K562 (cell line): ENCODE measurements around the gene PSAP. TPM values are rescaled to one million over a fixed set of nuclear protein-coding genes. Genes with fewer than 3 reads are reported as not detected.

ENCODE experiments used
- ATAC-seq: fragments of 200-7000 bp; cut with Tn5 transposase; 3 replicates; pipeline ENCODE4 v1.9.1; 2020; ENCODE audit warnings: moderate library complexity
- BruUV-seq: library from RNA; stranded (reverse); fragments of 400-500 nt; replicated peaks from 2 replicates; lab custom pipeline; 2021; lab: Mats Ljungman, UMichigan
- CTCF ChIA-PET: fragments of 300-600 bp; formaldehyde crosslinking; extraction: SDS; loops from one replicate; lab custom pipeline; 2021; ENCODE audit warnings: low intra/inter-chr PET ratio; lab: Yijun Ruan, JAX
- POLR2A ChIA-PET: fragments of 300-600, 350-650 bp; sonication (Branson Sonifier 250); formaldehyde crosslinking; extraction: SDS; loops from one replicate; lab custom pipeline; 2021; ENCODE audit warnings: antibody characterized with exemption, inconsistent platforms; lab: Yijun Ruan, JAX
- DNase-seq, 4 experiments: peaks; one replicate each; pipeline versions ENCODE4 v3.0.0 to v3.0.0-alpha.2; 2011 to 2018; ENCODE audit warnings: low spot score in 3 of 4, mixed read lengths in 3 of 4; ENCODE audit errors: extremely low read depth in 1 of 4
- FAIRE-seq: peaks from 2 replicates; lab custom pipeline; 2011; peaks lifted over from hg19 to GRCh38; lab: Jason Lieb, UNC
- H2AFZ ChIP-seq: 2 replicates; pipeline ENCODE4 v1.6.0; 2011; ENCODE audit warnings: low read depth, low read length, control low read depth, inconsistent platforms
- H3K27ac ChIP-seq: fragments of 200-600 bp; 3 replicates; pipeline ENCODE4 v1.8.0; 2011; ENCODE audit warnings: low read depth, mild to moderate bottlenecking, control low read depth, inconsistent platforms, low read length, moderate library complexity, mixed read lengths; ENCODE audit errors: extremely low read depth
- H3K27me3 ChIP-seq, 2 experiments: fragments of 300-600 bp in 1 of 2; 2 replicates in 1 of 2; 3 replicates in 1 of 2; pipeline versions ENCODE4 v1.6.0 to v1.8.0; 2011; ENCODE audit warnings: inconsistent platforms in 2 of 2, low read length in 2 of 2, mild to moderate bottlenecking in 1 of 2, mixed read lengths in 1 of 2, moderate library complexity in 1 of 2; ENCODE audit not compliant: control insufficient read depth in 2 of 2, insufficient read depth in 2 of 2
- H3K36me3 ChIP-seq: fragments of 300-600 bp; 3 replicates; pipeline ENCODE4 v1.8.0; 2011; ENCODE audit warnings: mild to moderate bottlenecking, low read length, inconsistent platforms; ENCODE audit not compliant: control insufficient read depth, insufficient read depth
- H3K4me1 ChIP-seq, 2 experiments: fragments of 200-600 bp in 1 of 2; replicated peaks in 1 of 2; 2 replicates in 1 of 2; 3 replicates in 1 of 2; pipeline versions ENCODE4 v1.5.1 to v1.8.0; 2011; ENCODE audit warnings: inconsistent platforms in 2 of 2, low read length in 2 of 2, mild to moderate bottlenecking in 1 of 2, mixed read lengths in 1 of 2, moderate library complexity in 1 of 2; ENCODE audit not compliant: control insufficient read depth in 2 of 2, insufficient read depth in 2 of 2
- H3K4me2 ChIP-seq: 2 replicates; pipeline ENCODE4 v1.6.1; 2011; ENCODE audit warnings: low read length, control low read depth, inconsistent platforms, mixed read lengths; ENCODE audit not compliant: insufficient read depth
- H3K4me3 ChIP-seq: fragments of 200-600 bp; sonication (generic), shearing (Covaris generic); 2 replicates; pipeline ENCODE4 v1.5.1; 2016; ENCODE audit warnings: control low read depth, inconsistent platforms
- H3K79me2 ChIP-seq: fragments of 200-600 bp; 3 replicates; pipeline ENCODE4 v1.8.0; 2011; ENCODE audit warnings: low read length, inconsistent platforms; ENCODE audit not compliant: control insufficient read depth, insufficient read depth
- H3K9ac ChIP-seq, 2 experiments: 2 replicates each; pipeline versions ENCODE4 v1.6.0 to v1.6.1; 2011; ENCODE audit warnings: low read depth in 2 of 2, low read length in 2 of 2, control low read depth in 1 of 2, inconsistent platforms in 1 of 2, mild to moderate bottlenecking in 1 of 2, mixed read lengths in 1 of 2; ENCODE audit not compliant: insufficient read depth in 1 of 2
- H3K9me1 ChIP-seq: one replicate; pipeline ENCODE4 v1.6.0; 2011; ENCODE audit warnings: inconsistent platforms, mild to moderate bottlenecking, low read length, moderate library complexity; ENCODE audit not compliant: control insufficient read depth, insufficient read depth
- H3K9me3 ChIP-seq: replicated peaks from 2 replicates; pipeline ENCODE4 v1.5.1; 2011; ENCODE audit warnings: low read depth, low read length, inconsistent platforms; ENCODE audit not compliant: control insufficient read depth, insufficient read depth
- H4K20me1 ChIP-seq: replicated peaks from 2 replicates; pipeline ENCODE4 v1.6.1; 2011; ENCODE audit warnings: low read length, inconsistent platforms, mixed read lengths; ENCODE audit not compliant: control insufficient read depth, insufficient read depth
- ARHGAP35 ChIP-seq: fragments of 450-650 bp; IDR thresholded peaks from 2 replicates; pipeline ENCODE4 v1.6.1; 2018; ENCODE audit not compliant: partially characterized antibody
- DDX20 ChIP-seq: fragments of 450-650 bp; IDR thresholded peaks from 2 replicates; pipeline ENCODE4 v1.6.1; 2016; ENCODE audit warnings: missing genetic modification characterization, low read depth, mild to moderate bottlenecking, missing compliant biosample characterization, moderate library complexity
- E2F8 ChIP-seq: fragments of 450-650 bp; IDR thresholded peaks from 2 replicates; pipeline ENCODE4 v1.7.1; 2018; ENCODE audit warnings: mild to moderate bottlenecking, low read depth; ENCODE audit not compliant: partially characterized antibody
- ILK ChIP-seq: fragments of 450-650 bp; IDR thresholded peaks from 2 replicates; pipeline ENCODE4 v1.6.1; 2016; ENCODE audit warnings: missing genetic modification characterization, low read depth, mild to moderate bottlenecking, missing compliant biosample characterization, moderate library complexity, borderline replicate concordance
- MITF ChIP-seq: IDR thresholded peaks from 2 replicates; pipeline ENCODE4 v1.6.1; 2014; ENCODE audit warnings: antibody characterized with exemption
- RB1 ChIP-seq: fragments of 450-650 bp; IDR thresholded peaks from 2 replicates; pipeline ENCODE4 v1.6.1; 2017; ENCODE audit warnings: low read depth, mild to moderate bottlenecking
- ZFP36 ChIP-seq: fragments of 150-350 bp; IDR thresholded peaks from 2 replicates; pipeline ENCODE4 v1.6.1; 2018; ENCODE audit warnings: low read length, low read depth; ENCODE audit not compliant: partially characterized antibody
- WGBS: fragments of 100-300 bp; shearing (Covaris generic); methylation state at CpG from one replicate; pipeline ENCODE4 v1.1.6; 2016; ENCODE audit warnings: low coverage, mixed read lengths; ENCODE audit not compliant: insufficient coverage; ENCODE audit errors: missing lambda C conversion rate; 5-methylcytosine and 5-hydroxymethylcytosine counted together
- in situ Hi-C: fragments of 300-500 bp; cut with MboI; formaldehyde crosslinking; loops from 4 replicates; pipeline ENCODE4 v1.15.0; 2018; ENCODE audit warnings: inconsistent platforms, mixed read lengths
- intact Hi-C: fragments of 100-400 bp; cut with micrococcal nuclease; formaldehyde crosslinking; loops from 2 replicates; pipeline ENCODE4 v1.14.2; 2022
- polyA plus RNA-seq, 8 experiments: library from polyadenylated mRNA; depleted of rRNA in 4 of 8; stranded (reverse) in 5 of 8; unstranded in 3 of 8; fragments of >200 nt; fragmentation: Nextera tagmentation in 2 of 8; fragmentation: Illumina TruSeq in 1 of 8; extraction: Ambion mirVana in 2 of 8; extraction: Trizol in 1 of 8; gene quantifications; 2 replicates each; pipeline versions ENCODE4 v1.2.1 to v1.2.3, GENCODE V29; 2011 to 2014; ENCODE audit warnings: inconsistent platforms in 1 of 8, missing spikeins in 1 of 8
- total RNA-seq, 7 experiments: library from RNA; depleted of rRNA in 6 of 7; stranded (reverse); fragments of >200 nt in 6 of 7; fragmentation: Illumina TruSeq in 2 of 7; extraction: Trizol in 2 of 7; gene quantifications; 2 replicates each; pipeline versions ENCODE4 v1.2.1 to v1.2.3, GENCODE V29; 2011 to 2021; ENCODE audit warnings: low replicate concordance in 1 of 7

The PSAP gene
- total and polyA plus RNA-seq, 9 of the 15 experiments (the other 6 are each of a cell fraction or from before 2014, with no cell fraction given) = 245 to 700 (median 429) TPM

GRCh38 chr10:71835671-71836595 is 15.1 kb downstream of the PSAP start:
- FAIRE-seq (no peak), ATAC-seq (no peak), DNase-seq (no peak)
- ChIA-PET CTCF (interaction anchor here (0.6 to 2.3 kb wide), 4 partner anchors 58 to 163 kb away, joined by 3 to 24 read pairs (median 6); no protein-coding TSS in a partner anchor), POLR2A (interaction anchor here (0.5 to 8.5 kb wide), 11 partner anchors 8 to 310 kb away, joined by 3 to 97 read pairs (median 4); partner anchors contain the start of gene PSAP)
- no peak overlapping the region for H3K4me2 ChIP-seq
- peaks cover 89% of the 10 kb centered on the region for H3K79me2 ChIP-seq
- H3K36me3 ChIP-seq = peaks cover 68% of the 10 kb centered on the region
- H3K27me3 ChIP-seq = no peaks in the 10 kb centered on the region
- no peaks in the 10 kb centered on the region for H3K9me3 ChIP-seq
- BruUV-seq = no TSS peak
- WGBS = 83% methylated on average over 11 of the region's 11 CpGs
- H3K9me1 ChIP-seq = peaks cover 36% of the 10 kb centered on the region
- H2AFZ ChIP-seq = no peak overlapping the region
- peak overlapping the region in 1 of 2 experiments; percentile 39; a peak in 1 of 4 replicates for H3K9ac ChIP-seq
- H3K4me3 ChIP-seq = no peak overlapping the region
- H3K27ac ChIP-seq = no peak overlapping the region
- TF ChIP-seq E2F8 (no peak), RB1 (no peak), MITF (no peak), ARHGAP35 (no peak), DDX20 (tag) (no peak), ILK (tag) (no peak), ZFP36 (no peak)
- peaks cover 23 to 40% of the 10 kb centered on the region in 2 experiments; a peak in 4 of 5 replicates for H3K4me1 ChIP-seq
- intact Hi-C loops (loop anchor here (2.0 kb wide), 1 partner anchor 213 kb away; no protein-coding TSS in a partner anchor), in situ Hi-C loops (loop anchor here (5.0 kb wide), 1 partner anchor 51 kb away; no protein-coding TSS in a partner anchor)
- peaks cover 74% of the 10 kb centered on the region for H4K20me1 ChIP-seq
